ENCODE results near the gene GPBP1. TPM values are rescaled to one million over a fixed set of nuclear protein-coding genes. Genes with fewer than 3 reads are reported as not detected.
"Not testable (repeated sequence)": the region's sequence is repeated elsewhere in the genome, so short reads cannot be mapped to it uniquely, and the experiment has no call there.

The GPBP1 gene
- total RNA-seq, 1 donor from 2014 or later: 45.6 TPM

DNA sequence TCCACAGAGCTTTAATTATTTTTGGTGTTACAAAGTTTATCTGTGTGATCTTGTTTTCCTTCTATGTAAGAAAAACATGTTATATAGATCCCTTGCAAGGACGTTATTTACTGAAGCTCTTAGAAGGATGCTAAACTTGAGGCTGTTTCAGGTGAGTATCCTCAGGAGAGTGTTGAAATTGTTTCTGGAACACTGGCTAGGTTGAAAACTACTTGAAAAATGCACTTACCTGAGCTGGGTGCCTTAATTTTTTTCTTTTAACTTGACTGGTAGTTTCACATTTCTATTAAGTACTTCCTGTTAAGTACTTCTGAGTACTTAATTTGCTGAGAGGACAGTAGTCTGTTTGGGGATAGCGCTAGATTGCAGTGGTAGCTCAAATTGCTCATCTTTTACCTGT, 18.1 kb downstream of the GPBP1 start:
- H3K4me3 Mint-ChIP-seq (ENCODE audit: unreplicated experiment): no peak overlapping the region

DNA sequence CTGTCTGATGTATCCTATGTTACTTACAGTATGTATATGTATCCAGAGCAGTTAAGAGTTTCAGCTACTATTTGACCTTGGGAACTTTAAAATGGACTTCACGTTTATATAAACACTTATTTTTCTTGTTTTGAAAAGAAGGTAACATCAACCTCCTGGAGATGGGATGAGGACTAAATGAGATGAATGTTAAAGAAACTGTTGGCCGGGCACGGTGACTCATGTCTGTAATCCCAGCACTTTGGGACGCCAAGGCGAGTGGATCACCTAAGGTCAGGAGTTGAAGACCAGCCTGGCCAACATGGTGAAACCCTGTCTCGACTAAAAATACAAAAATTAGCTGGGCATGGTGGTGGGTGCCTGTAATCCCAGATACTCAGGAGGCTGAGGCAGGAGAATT, 19.0 kb downstream of the GPBP1 start:
- H3K27me3 Mint-ChIP-seq (ENCODE audit: low read depth): not testable (repeated sequence)

More for the DNA sequence above, 18.1 kb downstream of the GPBP1 start:
- Mint-ChIP-seq H3K36me3 (ENCODE audit: low read depth) (peaks cover 2% of the 10 kb centered on the region), H3K9me3 (ENCODE audit: low read depth) (no peaks in the 10 kb centered on the region), H3K27me3 (ENCODE audit: low read depth) (no peaks in the 10 kb centered on the region), H3K27ac (ENCODE audit: unreplicated experiment) (no peak overlapping the region), H3K4me1 (ENCODE audit: low read depth) (peaks cover 37% of the 10 kb centered on the region)
- no peak for DNase-seq (ENCODE audit: low spot score)
- TF ChIP-seq, protein P1, sequence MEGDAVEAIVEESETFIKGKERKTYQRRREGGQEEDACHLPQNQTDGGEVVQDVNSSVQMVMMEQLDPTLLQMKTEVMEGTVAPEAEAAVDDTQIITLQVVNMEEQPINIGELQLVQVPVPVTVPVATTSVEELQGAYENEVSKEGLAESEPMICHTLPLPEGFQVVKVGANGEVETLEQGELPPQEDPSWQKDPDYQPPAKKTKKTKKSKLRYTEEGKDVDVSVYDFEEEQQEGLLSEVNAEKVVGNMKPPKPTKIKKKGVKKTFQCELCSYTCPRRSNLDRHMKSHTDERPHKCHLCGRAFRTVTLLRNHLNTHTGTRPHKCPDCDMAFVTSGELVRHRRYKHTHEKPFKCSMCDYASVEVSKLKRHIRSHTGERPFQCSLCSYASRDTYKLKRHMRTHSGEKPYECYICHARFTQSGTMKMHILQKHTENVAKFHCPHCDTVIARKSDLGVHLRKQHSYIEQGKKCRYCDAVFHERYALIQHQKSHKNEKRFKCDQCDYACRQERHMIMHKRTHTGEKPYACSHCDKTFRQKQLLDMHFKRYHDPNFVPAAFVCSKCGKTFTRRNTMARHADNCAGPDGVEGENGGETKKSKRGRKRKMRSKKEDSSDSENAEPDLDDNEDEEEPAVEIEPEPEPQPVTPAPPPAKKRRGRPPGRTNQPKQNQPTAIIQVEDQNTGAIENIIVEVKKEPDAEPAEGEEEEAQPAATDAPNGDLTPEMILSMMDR (IDR thresholded peaks at IDR 0.05): no peak

DNA sequence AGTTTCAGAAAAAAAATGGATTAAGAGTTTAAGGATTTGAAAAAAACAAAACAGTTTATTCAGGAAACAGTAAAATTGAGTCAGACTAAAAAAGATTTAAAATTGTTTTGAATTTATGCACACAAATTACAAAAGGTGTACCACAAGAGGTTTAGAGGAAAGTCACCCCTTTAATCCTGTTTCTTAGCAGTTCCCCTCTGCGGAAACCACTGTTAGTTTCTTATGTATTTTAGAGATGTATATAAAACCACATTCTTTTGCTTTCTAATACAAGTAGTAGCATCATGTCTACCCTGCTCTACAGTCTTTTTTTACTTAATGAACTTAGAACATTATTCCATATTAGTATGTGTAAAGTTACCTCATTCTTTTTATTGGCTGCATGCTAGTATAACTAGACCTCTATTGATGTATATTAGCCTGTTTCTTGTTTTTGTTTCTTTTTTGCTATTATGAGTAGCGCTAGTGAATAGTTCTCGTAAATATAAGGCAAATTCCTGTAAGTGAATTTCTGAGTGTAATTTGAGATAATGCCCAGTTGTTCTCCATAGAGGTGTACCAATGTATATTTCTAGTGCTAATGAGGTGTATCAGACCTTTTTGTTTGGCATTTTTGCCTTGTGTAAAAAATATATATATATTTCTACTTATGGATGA, 20.0 kb downstream of the GPBP1 start:
- peak overlapping the region; percentile 38 for H3K27ac Mint-ChIP-seq (ENCODE audit: unreplicated experiment)
- H3K4me1 Mint-ChIP-seq (ENCODE audit: low read depth): peaks cover 18% of the 10 kb centered on the region
- H3K36me3 Mint-ChIP-seq (ENCODE audit: low read depth): peaks cover 2% of the 10 kb centered on the region
- TF ChIP-seq, protein P1 (IDR thresholded peaks at IDR 0.05): no peak
- no peak overlapping the region for H3K4me3 Mint-ChIP-seq (ENCODE audit: unreplicated experiment)
- H3K27me3 Mint-ChIP-seq (ENCODE audit: low read depth): no peaks in the 10 kb centered on the region
- DNase-seq (ENCODE audit: low spot score): no peak
- no peaks in the 10 kb centered on the region for H3K9me3 Mint-ChIP-seq (ENCODE audit: low read depth)

More for the DNA sequence above, 19.0 kb downstream of the GPBP1 start:
- H3K4me1 Mint-ChIP-seq (ENCODE audit: low read depth): peaks cover 29% of the 10 kb centered on the region
- not testable (repeated sequence) for H3K4me3 Mint-ChIP-seq (ENCODE audit: unreplicated experiment); H3K9me3 Mint-ChIP-seq (ENCODE audit: low read depth); H3K36me3 Mint-ChIP-seq (ENCODE audit: low read depth); H3K27ac Mint-ChIP-seq (ENCODE audit: unreplicated experiment); DNase-seq (ENCODE audit: low spot score)

DNA sequence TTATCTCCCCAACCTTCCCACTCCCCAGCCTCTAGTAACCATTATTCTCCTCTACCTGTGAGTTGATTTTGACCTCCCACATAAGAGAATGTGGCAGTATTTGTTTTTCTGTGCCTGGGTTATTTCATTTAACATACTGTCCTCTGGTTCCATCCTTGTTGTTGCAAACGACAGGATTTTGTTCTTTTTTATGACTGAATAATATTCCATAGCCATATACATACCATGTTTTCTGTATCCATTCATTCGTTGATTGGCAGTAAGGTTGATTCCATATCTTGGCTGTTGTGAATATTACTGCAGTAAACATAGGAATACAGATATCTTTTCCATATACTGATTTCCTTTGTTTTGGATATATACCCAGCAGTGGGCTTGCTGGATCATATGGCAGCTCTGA, 20.8 kb downstream of the GPBP1 start:
- peaks cover 14% of the 10 kb centered on the region for H3K4me1 Mint-ChIP-seq (ENCODE audit: low read depth)
- TF ChIP-seq, protein P1 (IDR thresholded peaks at IDR 0.05): no peak
- no peak overlapping the region for H3K27ac Mint-ChIP-seq (ENCODE audit: unreplicated experiment)
- H3K36me3 Mint-ChIP-seq (ENCODE audit: low read depth): peaks cover 2% of the 10 kb centered on the region
- H3K27me3 Mint-ChIP-seq (ENCODE audit: low read depth): no peaks in the 10 kb centered on the region
- H3K4me3 Mint-ChIP-seq (ENCODE audit: unreplicated experiment): no peak overlapping the region
- H3K9me3 Mint-ChIP-seq (ENCODE audit: low read depth): no peaks in the 10 kb centered on the region
- no peak for DNase-seq (ENCODE audit: low spot score)

DNA sequence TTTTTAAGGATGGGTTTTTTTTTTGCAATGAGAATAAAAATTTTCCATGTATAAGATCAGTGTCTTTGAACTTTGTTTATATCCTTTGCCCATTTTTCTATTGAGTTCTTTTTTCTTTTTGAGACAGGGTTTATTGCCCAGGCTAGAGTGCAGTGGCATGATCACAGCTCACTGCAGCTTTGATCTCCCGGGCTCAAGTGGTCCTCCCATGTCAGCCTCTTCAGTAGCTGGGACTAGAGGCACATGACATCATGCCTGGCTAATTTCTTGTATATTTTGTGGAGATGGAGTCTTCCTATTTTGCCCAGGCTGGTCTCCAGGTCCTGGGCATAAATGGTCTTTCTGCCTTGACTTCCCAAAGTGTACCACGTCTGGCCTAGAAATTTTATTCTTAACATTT, 21.2 kb downstream of the GPBP1 start:
- peaks cover 2% of the 10 kb centered on the region for H3K36me3 Mint-ChIP-seq (ENCODE audit: low read depth)
- no peaks in the 10 kb centered on the region for H3K27me3 Mint-ChIP-seq (ENCODE audit: low read depth)
- peaks cover 10% of the 10 kb centered on the region for H3K4me1 Mint-ChIP-seq (ENCODE audit: low read depth)
- no peaks in the 10 kb centered on the region for H3K9me3 Mint-ChIP-seq (ENCODE audit: low read depth)
- no peak for DNase-seq (ENCODE audit: low spot score)
- H3K27ac Mint-ChIP-seq (ENCODE audit: unreplicated experiment): no peak overlapping the region
- TF ChIP-seq, protein P1 (IDR thresholded peaks at IDR 0.05): no peak
- no peak overlapping the region for H3K4me3 Mint-ChIP-seq (ENCODE audit: unreplicated experiment)

DNA sequence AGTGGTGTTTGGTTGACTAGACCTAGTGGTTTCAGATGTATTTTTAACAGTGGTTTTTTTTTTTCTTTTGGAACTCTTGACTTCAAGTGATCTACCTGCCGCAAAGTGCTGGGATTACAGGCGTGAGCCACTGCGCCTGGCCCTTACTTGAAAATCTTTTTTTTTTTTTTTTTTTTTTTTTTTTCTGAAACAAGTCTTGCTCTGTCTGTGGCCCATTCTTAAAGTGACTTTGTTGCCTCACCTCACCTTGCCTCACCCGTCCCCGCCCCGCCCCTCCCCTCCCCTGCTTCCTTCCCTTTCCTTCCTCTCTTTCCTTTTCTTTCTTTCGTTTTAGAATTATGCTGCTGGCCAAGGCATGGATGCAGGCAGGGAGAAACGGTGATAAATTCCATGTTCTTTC, 26.0 kb downstream of the GPBP1 start:
- H3K4me3 Mint-ChIP-seq (ENCODE audit: unreplicated experiment): no peak overlapping the region

More for the DNA sequence above, 26.0 kb downstream of the GPBP1 start:
- TF ChIP-seq, protein P1 (IDR thresholded peaks at IDR 0.05): no peak
- Mint-ChIP-seq H3K27me3 (ENCODE audit: low read depth) (no peaks in the 10 kb centered on the region), H3K27ac (ENCODE audit: unreplicated experiment) (peak overlapping the region; percentile 18), H3K36me3 (ENCODE audit: low read depth) (no peaks in the 10 kb centered on the region), H3K4me1 (ENCODE audit: low read depth) (peaks cover 7% of the 10 kb centered on the region), H3K9me3 (ENCODE audit: low read depth) (no peaks in the 10 kb centered on the region)
- no peak for DNase-seq (ENCODE audit: low spot score)

Data from chondrocyte (in vitro differentiated cells).